Right atrium auricular region (tissue), 2 donors: ENCODE data around the gene TSHR. TPM values are rescaled to one million over a fixed set of nuclear protein-coding genes. Genes with fewer than 3 reads are reported as not detected.
"Not testable (repeated sequence)": the region's sequence is repeated elsewhere in the genome, so short reads cannot be mapped to it uniquely, and the experiment has no call there.

Experiments
- DNase-seq: peaks from one replicate; pipeline ENCODE4 v3.0.0-alpha.2; 2019; ENCODE audit warnings: low spot score
- H3K27ac ChIP-seq, 2 donors: fragments of 200-600 bp; sonication (generic); 1 replicate in 1 of 2; 2 replicates in 1 of 2; pipeline ENCODE4 v1.5.1; 2016 to 2019
- H3K27me3 ChIP-seq, 2 donors: fragments of 200-600 bp; sonication (generic); one replicate each; pipeline versions ENCODE4 v1.5.1 to v1.6.0; 2017 to 2019
- H3K36me3 ChIP-seq: fragments of 200-600 bp; sonication (generic); one replicate; pipeline ENCODE4 v1.5.1; 2016
- H3K4me1 ChIP-seq, 2 donors: fragments of 200-600 bp; sonication (generic); one replicate each; pipeline versions ENCODE4 v1.5.1 to v1.6.0; 2017 to 2019
- H3K4me3 ChIP-seq, 2 donors: fragments of 200-600 bp; sonication (generic); 1 replicate in 1 of 2; 2 replicates in 1 of 2; pipeline ENCODE4 v1.5.1; 2017 to 2019; ENCODE audit warnings: mild to moderate bottlenecking in 1 of 2, moderate library complexity in 1 of 2
- H3K9me3 ChIP-seq, 2 donors: fragments of 200-600 bp; sonication (generic); one replicate each; pipeline ENCODE4 v1.5.1; 2019
- CTCF ChIP-seq, 2 donors: fragments of 200-600 bp; sonication (generic); IDR thresholded peaks; one replicate each; pipeline ENCODE4 v1.5.1; 2019; ENCODE audit warnings: antibody characterized with exemption in 2 of 2
- total RNA-seq, 2 donors: library from RNA; depleted of rRNA; stranded (reverse); fragments of >200 nt; gene quantifications; one replicate each; pipeline ENCODE4 v1.1.0, GENCODE V29; 2016

The TSHR gene
- total RNA-seq, 2 donors from 2014 or later: not detected

- no peak overlapping the region for H3K4me3 ChIP-seq
- TF ChIP-seq CTCF (IDR thresholded peaks at IDR 0.05): no peak
- no peaks in the 10 kb centered on the region for H3K36me3 ChIP-seq
- DNase-seq: no peak
- no peaks in the 10 kb centered on the region for H3K4me1 ChIP-seq
- no peaks in the 10 kb centered on the region for H3K27me3 ChIP-seq
- no peak overlapping the region for H3K27ac ChIP-seq
- no peaks in the 10 kb centered on the region for H3K9me3 ChIP-seq
Measured at GRCh38 chr14:81110186-81110585, 154.8 kb downstream of the TSHR start.

GRCh38 chr14:81113176-81113575 is 157.8 kb downstream of the TSHR start:
- DNase-seq: no peak
- H3K36me3 ChIP-seq: no peaks in the 10 kb centered on the region
- no peaks in the 10 kb centered on the region for H3K4me1 ChIP-seq
- H3K27me3 ChIP-seq: no peaks in the 10 kb centered on the region
- no peak for TF ChIP-seq CTCF (IDR thresholded peaks at IDR 0.05)
- H3K27ac ChIP-seq: no peak overlapping the region
- no peaks in the 10 kb centered on the region for H3K9me3 ChIP-seq
- H3K4me3 ChIP-seq: no peak overlapping the region

DNA sequence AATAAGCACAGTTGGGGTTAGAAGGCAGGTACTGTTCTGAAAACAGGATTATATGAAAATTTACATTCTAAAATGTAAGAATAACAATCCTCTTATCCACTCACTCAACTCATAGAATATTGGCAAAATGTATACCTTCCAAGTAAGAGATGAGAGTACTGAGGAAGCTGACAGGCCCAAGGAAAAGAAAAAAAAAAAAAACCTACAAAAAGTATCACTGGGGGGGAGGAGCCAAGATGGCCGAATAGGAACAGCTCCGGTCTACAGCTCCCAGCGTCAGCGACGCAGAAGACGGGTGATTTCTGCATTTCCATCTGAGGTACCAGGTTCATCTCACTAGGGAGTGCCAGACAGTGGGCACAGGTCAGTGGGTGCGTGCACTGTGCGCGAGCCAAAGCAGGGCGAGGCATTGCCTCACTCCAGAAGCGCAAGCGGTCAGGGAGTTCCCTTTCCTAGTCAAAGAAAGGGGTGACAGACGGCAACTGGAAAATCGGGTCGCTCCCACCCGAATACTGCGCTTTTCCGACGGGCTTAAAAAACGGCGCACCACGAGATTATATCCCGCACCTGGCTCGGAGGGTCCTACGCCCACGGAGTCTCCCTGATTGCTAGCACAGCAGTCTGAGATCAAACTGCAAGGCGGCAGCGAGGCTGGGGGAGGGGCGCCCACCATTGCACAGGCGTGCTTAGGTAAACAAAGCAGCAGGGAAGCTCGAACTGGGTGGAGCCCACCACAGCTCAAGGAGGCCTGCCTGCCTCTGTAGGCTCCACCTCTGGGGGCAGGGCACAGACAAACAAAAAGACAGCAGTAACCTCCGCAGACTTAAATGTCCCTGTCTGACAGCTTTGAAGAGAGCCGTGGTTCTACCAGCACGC is 158.8 kb downstream of the TSHR start:
- not testable (repeated sequence) for H3K36me3 ChIP-seq, DNase-seq, H3K27ac ChIP-seq, H3K4me3 ChIP-seq, H3K27me3 ChIP-seq, H3K4me1 ChIP-seq, H3K9me3 ChIP-seq

GRCh38 chr14:81120501-81120900 is 165.1 kb downstream of the TSHR start:
- Histone ChIP-seq H3K9me3 (no peaks in the 10 kb centered on the region), H3K27me3 (no peaks in the 10 kb centered on the region), H3K4me1 (no peaks in the 10 kb centered on the region), H3K4me3 (no peak overlapping the region), H3K36me3 (no peaks in the 10 kb centered on the region), H3K27ac (peak overlapping the region in 1 of 2 donors; percentile 40)
- no peak for DNase-seq
- TF ChIP-seq CTCF (IDR thresholded peaks at IDR 0.05): no peak

DNA sequence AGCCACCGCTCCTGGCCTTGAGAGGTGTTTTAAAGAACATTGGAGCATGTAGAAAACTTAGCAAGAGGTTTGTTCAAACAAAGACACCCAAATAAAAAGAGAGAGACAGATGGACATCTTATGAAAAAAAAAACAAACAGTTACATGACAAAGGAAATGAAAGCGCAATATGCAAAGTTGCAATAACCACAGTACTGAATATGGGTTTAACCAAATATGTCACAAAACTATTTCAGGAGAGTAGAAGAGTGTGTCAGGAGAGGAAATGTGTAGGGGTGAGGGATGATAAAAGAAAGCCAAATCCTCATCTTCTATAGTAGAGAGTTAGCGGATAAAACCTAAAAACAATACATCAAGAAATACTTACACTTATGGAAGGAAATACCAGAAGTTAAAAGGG is 166.9 kb downstream of the TSHR start:
- no peaks in the 10 kb centered on the region for H3K9me3 ChIP-seq
- no peak for DNase-seq
- H3K4me1 ChIP-seq: no peaks in the 10 kb centered on the region
- no peaks in the 10 kb centered on the region for H3K27me3 ChIP-seq
- H3K4me3 ChIP-seq: no peak overlapping the region
- TF ChIP-seq CTCF (IDR thresholded peaks at IDR 0.05): no peak
- H3K27ac ChIP-seq: no peak overlapping the region
- H3K36me3 ChIP-seq: no peaks in the 10 kb centered on the region

DNA sequence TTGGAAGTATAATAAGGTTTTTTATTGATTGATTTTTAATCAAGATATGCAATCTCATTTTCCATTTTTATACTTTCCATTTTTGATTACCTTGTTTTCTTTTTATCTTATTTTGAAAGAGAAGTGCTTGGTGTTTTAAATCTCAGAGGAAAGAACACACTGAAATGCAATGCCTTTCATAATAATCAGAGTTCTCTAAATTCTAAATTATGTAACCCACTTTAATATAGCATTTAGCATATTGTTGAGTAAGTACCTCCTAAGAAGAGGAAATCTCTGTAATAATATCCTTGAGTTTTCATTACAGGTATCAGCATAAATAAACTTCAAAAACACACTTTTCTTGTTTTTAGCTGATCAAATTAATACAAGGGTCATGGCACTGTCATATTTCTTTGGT is 168.4 kb downstream of the TSHR start:
- no peaks in the 10 kb centered on the region for H3K27me3 ChIP-seq
- no peaks in the 10 kb centered on the region for H3K9me3 ChIP-seq
- H3K36me3 ChIP-seq: no peaks in the 10 kb centered on the region
- TF ChIP-seq CTCF (IDR thresholded peaks at IDR 0.05): no peak
- no peaks in the 10 kb centered on the region for H3K4me1 ChIP-seq
- H3K4me3 ChIP-seq: no peak overlapping the region
- no peak for DNase-seq
- H3K27ac ChIP-seq: no peak overlapping the region
